GM10266 (cell line): Measurements from ENCODE around the gene ZNF511.

Experiments
- DNase-seq: peaks from one replicate; pipeline ENCODE4 v3.0.0; 2012; ENCODE audit errors: extremely low spot score
- TF ChIP-seq, protein P1 (sequence below): IDR thresholded peaks from 2 replicates; pipeline ENCODE4 v1.5.1; 2012; ENCODE audit warnings: mild to moderate bottlenecking, low read depth; ENCODE audit not compliant: control insufficient read depth, insufficient read depth; ENCODE audit errors: missing control alignments

ZNF511 gene

GRCh38 chr10:133349160-133349568, 40.5 kb downstream of the ZNF511 start:
- TF ChIP-seq, protein P1, sequence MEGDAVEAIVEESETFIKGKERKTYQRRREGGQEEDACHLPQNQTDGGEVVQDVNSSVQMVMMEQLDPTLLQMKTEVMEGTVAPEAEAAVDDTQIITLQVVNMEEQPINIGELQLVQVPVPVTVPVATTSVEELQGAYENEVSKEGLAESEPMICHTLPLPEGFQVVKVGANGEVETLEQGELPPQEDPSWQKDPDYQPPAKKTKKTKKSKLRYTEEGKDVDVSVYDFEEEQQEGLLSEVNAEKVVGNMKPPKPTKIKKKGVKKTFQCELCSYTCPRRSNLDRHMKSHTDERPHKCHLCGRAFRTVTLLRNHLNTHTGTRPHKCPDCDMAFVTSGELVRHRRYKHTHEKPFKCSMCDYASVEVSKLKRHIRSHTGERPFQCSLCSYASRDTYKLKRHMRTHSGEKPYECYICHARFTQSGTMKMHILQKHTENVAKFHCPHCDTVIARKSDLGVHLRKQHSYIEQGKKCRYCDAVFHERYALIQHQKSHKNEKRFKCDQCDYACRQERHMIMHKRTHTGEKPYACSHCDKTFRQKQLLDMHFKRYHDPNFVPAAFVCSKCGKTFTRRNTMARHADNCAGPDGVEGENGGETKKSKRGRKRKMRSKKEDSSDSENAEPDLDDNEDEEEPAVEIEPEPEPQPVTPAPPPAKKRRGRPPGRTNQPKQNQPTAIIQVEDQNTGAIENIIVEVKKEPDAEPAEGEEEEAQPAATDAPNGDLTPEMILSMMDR, result no peak

GRCh38 chr10:133349577-133350011, 40.9 kb downstream of the ZNF511 start:
- no peak for DNase-seq
- TF ChIP-seq, protein P1, result no peak

More at GRCh38 chr10:133349160-133349568, 40.5 kb downstream of the ZNF511 start:
- DNase-seq, result no peak

DNA sequence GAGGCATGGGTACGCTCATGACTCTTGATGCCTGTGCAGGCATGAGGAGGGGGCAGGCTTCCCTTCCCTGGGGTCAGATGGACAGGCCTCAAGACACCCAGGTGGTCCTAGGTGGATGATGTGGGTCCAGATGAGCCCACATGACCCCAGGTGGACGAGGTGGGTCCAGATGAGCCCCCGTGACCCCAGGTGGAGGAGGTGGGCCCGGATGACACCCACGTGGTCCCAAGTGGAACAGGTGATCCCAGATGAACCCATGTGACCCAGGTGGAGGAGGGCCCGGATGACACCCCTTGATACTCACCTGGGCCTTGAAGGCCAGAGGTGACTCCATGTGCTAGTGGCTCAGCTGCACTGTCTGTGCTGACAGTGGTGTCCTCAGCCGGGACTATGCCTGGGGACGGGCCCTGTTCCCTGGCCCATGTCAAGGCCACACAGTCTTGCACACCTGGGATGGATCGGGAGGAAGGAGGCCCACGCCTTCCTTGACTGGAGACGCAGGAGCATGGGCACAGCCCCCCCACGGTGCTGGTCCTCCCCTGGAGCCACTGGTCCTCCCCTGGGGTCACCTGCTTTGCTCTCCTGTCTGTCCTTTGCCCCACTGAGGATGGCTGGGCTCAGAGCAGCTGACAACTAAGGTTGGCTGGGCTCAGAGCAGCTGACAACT, 41.7 kb downstream of the ZNF511 start:
- TF ChIP-seq, protein P1, result no peak
- DNase-seq, result no peak

GRCh38 chr10:133350950-133351329, 42.2 kb downstream of the ZNF511 start:
- no peak for DNase-seq
- TF ChIP-seq, protein P1, result no peak

DNA sequence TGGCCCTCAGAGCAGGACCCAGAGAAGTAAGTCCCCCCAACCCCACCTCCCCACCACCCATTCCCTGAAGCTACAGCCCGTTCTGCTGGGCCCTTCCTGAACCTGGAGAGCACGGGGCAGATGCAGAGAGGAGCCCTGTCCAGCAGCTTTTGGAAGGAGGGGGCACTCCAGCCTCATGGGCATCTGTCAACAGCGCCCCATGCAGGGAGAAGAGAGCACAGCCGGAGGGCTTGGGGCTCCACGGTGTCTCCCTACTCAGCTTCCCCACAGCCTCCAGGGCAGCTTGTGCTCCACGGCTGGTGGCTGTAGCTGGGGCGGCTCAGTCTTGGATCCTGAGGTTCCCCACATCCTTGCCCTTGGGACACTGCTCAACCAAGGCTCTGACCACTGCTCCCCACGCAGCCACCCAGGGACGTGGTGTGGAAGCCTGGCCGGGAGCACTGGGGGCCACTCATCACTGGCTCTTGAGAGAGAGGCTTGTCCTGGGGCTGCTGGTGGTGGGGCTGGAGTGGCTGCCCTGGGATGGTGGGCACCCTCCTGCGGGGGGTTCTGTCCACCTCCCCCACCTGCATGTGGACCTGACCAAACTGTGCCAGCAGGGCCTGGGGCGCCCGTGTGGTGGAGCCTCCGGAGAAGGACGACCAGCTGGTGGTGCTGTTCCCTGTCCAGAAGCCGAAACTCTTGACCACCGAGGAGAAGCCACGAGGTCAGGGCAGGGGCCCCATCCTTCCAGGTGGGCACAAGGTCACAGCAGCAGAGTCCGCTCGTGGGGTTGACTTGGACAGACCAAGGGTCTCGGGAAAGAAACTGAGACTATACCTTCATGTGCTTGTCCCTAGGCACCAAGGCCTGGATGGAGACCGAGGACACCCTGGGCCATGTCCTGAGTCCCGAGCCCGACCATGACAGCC, 42.9 kb downstream of the ZNF511 start:
- TF ChIP-seq, protein P1, result peak; percentile 12
- DNase-seq, result no peak

DNA sequence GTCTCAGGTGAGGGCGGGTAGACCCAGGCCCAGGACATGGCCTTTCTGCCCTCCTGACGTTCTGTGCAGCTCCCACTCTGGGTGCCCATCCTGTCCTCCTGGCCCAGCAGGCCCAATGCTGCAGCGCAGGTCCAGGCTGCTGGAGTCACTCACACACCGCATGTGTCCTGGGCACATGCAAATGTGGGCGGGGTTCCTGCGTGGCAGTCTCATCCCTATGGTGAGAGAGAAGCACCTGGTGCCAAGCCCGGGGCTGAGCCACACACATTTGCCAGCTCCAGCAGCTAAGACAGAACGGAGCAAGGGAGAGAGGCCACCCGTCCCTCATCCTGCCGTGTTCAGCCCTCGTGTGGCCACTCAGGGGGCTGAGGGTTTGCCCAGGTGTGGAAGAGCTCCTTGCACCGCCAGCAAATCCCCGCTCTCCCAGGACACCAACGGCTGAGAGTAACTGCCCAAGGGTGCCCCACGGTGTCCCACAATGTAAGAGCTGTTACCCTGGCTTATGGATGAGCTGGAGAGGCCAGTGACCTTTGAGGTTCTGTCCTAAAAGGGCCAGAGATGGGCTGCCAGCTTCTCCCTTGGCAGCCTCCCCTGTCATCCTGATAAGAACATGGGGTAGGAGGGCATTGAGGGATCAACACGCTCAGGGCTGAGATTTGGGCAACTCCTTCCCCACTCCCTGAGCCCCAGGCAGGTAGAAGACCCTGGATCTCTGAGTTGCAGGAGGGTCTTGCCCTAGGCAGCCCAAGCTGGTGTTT, 44.7 kb downstream of the ZNF511 start:
- no peak for DNase-seq
- TF ChIP-seq, protein P1, result no peak
